HG03135 (cell line): ENCODE measurements around the gene URGCP.
"Not testable (repeated sequence)": the region's sequence is repeated elsewhere in the genome, so short reads cannot be mapped to it uniquely, and the experiment has no call there.

ENCODE experiments used
- ATAC-seq: cut with Tn5 transposase; IDR thresholded peaks from one replicate; pipeline ENCODE4 v1.9.1; 2021; ENCODE audit warnings: mild to moderate bottlenecking, moderate library complexity; ENCODE audit not compliant: unreplicated experiment

Gene URGCP

DNA sequence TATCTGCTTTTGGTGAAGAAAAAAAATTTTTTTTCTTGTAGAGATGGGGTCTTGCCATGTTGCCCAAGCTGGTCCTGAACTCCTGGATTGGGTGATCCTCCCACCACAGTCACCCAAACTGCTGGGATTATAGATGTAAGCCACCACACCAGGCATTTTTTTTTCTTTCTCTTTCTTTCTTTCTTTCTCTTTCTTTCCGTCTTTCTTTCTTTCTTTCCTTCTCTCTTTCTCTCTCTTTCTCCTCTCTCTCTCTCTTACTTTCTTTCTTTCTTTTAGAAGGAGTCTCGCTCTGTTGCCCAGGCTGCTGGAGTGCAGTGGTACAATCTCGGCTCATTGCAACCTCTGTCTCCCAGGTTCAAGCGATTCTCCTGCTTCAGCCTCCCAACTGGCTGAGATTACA is 16.3 kb upstream of the URGCP start:
- ATAC-seq: no peak

DNA sequence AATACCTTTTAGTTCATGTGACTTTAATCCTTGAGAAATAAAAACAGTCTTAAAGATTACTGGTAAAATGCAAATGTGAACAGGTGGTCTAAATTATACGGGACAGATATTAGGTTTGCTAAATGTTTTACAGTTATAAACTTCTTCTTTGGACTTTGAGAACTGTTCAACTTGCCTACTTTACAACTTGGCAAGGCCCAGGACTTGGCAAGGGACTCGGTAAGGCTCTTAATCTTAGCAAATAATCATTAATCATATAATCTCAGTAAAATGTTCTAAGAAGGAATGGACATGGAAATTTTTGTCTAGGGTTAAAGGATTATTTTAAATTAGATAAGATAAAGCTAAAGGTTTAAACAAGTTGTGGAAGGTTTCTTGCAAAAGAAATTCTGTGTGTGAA is 15.0 kb upstream of the URGCP start:
- ATAC-seq: no peak

DNA sequence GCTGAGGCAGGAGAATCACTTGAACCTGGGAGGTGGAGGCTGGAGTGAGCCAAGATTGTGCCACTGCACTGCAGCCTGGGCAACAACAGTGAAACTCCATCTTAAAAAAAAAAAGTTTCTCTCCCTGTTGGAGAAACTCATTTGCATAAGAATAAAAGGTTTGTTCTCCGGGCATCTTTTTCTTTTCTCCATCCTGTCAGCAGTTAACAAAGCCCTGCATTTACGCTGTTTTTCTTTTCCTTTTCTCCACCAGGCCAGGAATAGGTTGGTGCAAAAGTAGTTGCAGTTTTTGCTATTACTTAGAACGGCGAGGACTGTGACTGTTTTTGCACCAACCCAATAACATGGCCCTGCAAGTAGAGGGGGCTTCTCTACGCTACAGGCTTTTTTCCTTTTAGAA is 9.5 kb upstream of the URGCP start:
- ATAC-seq: no peak

DNA sequence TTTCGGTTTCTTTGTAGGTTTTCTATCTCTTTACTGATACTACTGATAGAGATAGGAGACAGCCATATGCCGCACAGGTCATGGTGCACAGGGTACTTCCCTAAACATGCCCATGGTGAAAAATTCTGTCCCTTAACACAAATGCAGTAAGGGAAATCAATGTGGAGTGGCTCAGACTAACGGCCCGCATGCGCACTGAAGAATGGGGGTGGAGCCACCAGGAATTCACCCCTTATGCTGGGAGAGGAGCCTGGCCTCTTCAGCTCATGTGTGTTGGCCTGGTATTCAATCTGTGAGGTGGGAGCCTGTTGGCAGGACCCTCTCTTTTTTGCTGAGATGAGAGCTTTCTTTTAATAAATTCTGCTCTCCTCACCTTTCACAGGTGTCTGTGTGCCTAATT is 8.4 kb upstream of the URGCP start:
- no peak for ATAC-seq

DNA sequence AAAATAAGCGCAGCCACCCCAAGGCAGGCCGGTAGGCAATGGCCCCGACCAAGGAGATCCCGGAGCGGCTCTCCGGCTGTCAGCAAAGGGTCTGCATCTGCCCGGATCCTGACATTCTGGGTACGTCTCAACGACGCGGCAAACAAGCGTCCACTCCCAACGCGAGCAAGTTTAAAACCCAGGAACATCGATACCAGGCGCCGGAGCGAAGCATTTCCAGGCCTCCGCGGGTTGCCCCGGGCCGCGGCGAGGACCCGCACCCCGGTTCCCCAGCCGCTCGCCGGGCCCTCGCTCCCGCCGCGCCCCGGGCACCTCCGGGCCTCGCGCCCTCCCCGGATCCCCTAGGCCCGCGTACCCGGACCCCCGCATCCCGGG is 453 bp downstream of the URGCP start:
- ATAC-seq: peak; percentile 24

DNA sequence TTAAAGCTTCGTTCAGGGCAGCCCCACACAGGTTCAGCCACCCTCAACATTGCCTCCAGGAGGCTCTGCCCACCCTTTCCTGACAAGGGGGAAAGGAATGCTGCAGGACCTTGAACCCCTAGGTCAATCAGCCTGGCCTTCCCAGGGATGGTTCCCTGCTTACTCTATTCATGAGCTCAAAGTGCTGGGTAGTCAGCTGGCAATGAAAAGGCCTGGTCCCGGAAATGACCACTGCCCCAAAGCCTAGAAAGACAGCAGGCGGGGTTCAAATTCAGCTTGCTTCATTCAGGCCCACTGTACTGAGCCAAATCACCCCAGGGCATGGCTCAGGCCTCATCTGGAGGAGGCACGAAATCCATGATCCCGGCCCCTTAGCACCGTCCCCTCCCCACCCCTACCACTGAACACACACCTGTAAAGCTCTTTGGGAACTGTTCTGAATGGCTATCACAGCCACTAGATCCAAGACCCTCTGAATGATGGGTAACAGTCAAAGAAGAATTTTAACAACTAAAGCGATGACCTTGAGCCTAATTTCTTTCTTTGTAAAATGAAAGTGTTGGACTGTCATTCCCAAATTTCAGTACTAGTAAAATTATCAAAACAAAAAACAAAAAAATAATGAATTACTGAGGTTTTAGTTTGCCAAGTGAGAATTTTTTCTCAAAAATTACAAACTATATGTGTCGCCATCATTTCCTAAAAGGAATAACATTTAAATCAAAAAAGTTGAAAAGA is 1.0 kb downstream of the URGCP start:
- ATAC-seq: no peak

DNA sequence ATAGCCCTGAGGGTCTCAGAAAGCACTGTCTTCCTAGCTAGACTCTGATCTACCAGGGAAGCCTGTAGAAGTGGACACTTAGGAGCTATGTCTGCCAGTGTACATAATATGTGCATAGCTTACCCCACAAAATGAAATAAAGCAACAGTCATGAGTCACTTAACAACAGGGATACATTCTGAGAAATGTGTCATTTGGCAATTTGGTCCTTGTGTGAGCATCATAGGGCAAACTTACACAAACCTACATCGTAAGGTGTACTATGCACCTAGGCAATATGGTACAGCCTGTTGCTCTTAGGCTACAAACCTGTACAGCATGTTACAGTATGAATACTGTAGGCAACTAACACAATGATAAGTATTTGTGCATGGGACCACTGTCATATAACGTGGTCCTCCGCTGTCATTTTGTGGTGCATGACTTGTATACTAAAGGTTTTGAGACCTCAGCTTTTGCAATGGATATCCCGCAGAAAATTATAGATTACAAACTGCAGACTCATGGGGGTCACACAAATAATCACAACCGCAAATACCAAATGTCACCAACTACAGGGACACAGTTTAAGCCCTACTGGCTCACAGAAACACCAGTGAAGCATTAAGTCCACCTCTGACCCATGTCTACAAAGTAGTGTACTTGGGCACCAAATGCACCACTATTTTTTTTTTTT is 1.7 kb downstream of the URGCP start:
- no peak for ATAC-seq

DNA sequence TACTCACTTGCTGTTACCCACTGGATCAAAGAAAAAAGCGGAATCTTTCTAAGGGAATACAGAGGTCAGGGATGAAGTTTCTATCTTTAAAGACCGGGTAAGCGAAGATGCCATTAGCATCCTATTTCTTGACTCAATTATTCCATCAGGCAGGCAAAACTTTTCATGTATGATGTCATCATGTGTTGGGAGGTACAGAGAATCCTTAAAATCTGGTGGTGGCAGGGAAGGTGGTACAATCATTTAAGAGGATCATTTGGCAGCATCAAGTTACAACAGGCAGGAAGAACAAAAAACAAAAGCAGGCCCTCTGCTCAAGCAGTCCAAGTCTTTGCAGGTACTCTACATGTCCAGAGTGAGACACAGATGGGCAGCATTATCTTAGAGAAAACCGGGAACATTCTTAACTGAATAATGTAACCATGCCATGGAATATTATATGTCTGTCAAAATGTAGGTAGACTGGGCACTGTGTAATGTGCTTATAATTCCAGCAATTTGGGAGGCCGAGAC is 3.8 kb downstream of the URGCP start:
- no peak for ATAC-seq

DNA sequence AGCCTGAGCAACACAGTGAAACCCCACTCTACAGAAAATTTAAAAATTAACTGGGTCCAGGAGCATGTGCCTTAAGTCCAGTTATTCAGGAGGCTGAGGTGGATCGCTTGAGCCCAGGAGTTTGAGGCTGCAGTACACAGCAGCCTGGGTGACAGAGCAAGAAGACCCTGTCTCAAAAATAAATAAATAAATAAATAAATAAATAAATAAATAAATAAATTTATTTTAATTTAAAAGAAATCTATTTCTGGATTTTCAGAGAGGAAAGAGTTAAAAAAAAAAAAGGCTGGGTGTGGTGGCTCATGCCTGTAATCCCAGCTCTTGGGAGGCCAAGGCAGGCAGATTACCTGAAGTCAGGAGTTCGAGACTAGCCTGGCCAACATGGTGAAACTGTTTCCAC is 7.8 kb downstream of the URGCP start:
- ATAC-seq: not testable (repeated sequence)

DNA sequence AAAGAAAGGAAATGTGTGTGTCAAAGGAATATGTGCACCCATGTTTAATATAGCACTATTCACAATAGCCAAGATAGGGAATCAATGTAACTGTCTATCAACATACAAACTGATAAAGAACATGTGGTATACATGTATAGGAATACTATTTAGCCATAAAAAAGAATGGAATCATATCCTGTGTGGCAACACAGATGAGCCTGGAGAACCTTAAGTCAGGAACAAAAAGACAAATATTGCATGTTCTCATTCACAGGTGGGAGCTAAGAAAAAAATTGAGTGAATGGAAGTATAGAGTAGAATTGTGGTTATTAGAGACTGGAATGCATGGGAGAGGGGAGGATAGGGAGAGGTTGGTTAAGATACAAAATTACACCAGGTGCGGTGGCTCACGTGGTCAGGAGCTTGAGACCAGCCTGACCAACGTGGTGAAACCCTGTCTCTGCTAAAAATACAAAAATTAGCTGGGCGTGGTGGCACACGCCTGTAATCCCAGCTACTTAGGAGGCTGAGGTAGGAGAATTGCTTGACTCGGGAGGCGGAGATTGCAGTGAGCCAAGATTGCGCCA is 10.5 kb downstream of the URGCP start:
- no peak for ATAC-seq

DNA sequence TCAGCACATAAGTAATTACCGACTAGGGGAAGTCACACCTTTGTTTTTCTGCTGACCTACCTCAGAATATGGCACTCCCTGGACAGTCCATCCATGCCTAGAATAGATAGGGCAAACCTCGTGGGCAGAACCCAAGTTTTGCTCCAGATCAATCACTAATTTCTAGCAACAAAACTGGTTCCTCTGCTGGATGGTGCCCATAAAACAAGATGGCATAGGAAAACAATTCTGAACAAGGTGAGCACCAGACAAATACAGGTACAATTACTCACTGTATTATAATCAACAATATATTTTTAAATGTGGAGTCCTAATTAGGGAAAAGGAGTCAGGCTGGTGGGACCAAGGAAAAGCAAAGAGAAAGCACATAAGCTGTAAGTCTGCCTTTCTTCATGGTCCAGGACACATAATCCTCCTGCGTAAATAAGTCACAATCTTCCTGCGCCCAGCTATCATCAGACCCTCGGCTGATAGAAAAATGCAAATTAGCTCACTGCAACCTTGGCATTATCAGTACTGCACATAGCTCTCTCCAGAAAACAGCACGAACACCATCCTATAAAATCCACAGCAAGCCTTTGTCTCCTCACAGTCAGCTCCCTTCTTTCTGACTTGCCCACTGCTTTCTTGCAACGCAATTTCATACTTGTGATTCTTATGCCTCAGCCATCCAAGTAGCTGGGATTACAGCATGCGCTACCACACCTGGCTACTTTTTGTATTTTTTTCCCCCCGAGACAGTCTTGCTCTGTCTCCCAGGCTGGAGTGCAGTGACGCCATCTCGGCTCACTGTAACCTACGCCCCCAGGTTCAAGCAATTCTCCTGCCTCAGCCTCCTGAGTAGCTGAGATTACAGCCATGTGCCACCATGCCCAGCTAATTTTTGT is 15.1 kb downstream of the URGCP start:
- no peak for ATAC-seq

DNA sequence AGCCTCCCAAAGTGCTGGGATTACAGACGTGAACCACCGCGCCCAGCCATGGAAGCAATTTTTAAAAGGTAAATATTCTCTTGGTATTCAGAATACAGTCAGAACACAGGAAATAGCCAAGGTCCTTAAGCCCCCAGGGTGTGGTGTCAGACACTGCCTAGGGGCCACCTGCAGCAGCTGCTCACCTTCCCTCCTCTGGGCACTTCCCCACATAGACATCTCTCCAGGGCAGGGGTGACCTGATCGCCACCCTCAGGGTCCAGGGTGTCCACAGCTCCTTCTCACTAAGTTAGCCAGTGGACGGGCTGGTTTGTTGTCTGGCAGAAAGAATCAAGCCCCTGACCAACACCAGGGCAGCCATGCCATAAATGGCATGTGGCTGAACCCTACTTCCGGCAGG is 15.9 kb downstream of the URGCP start:
- ATAC-seq: no peak

DNA sequence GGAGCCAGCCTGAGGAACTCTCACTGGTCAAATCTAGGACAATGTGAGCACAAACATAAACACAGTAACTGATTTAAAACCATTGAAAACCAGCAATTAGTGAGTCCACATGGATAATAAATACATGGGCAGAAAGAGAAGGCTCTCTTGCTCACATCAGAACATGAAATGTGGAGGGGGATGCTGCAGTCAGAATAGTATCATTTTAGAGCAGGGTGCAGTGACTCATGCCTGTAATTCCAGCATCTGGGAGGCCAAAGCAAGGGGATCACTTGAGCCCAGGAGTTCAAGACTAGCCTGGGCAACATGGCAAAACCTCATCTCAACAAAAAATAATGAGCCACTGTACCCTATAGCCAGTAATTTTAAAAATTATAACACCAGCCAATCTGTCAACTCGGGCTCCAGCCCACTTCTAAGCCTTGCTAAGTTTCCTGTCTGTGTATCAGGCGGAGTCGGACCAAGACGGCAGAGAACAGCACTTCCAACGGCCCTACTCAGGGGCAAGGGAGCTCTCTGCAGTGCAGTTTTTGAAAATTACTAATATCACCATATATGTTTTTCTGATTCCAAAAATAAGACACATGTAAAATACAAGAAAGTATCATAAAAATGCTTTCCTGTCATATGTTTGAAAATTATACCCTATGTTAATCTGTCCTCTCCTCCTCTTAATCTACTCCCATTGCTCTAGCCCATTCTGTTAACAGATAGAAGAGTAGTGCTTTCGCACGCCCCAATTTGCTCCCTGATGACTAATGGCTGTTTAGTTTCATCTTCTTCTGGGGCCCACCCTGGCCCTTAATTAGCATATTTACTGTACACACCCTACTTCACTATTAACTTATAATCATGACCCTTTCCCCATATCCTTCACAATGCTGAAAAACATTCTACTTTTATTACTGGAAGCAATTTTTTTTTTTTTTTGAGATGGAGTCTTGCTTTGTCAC is 17.1 kb downstream of the URGCP start:
- no peak for ATAC-seq

DNA sequence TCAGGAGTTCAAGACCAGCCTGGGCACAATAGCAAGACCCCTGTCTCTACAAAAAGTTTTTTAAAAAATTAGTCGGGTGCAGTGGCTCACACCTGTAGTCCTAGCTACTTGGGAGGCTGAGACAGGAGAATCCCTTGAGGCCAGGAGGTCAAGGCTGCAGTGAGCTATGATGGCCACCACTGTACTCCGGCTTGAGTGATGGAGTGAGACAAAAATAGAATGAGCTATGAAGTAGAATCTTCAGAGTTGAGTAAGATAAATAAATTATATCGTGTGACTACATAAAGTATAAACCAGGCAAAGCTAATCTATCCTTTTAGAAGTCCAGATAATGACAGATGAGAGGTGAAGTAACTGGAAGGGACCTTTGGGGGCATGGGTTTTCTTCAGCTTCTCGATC is 21.8 kb downstream of the URGCP start:
- ATAC-seq: no peak

DNA sequence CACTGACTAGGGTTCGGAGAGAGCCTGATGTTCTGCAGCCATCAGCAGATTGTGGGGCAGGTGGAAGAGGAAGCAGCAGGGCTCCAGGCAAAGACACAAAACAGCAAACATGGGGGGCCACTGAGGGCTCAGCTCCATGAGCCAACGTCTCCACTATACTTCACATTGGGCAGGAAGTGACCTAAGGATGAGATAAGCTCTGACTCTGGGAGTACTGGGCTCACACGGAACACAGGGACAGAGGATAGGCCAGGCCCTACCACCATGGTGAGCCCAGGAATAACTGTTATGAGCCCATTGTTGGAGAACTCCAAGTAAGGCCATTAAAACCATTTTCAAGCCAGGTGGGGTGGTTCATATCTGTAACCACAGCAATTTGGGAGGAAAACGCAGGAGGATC is 22.2 kb downstream of the URGCP start:
- ATAC-seq: no peak

DNA sequence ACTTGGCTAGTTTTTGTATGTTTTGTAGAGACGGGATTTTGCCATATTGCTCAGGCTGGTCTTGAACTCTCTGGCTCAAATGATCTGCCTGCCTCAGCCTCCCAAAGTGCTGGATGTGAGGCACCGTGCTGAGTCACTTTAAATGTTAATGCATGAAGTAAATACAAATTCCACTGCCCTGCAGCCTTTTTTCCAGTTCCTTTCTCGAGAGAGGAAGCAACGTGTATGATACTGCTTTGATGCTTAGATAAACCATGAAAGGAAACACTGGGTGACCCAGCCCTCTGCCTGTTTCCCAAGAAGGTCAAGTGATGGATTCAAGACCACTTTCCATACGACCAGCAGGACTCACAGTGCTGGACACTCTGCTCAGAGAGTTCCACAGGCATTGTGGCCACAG is 25.8 kb downstream of the URGCP start:
- no peak for ATAC-seq

DNA sequence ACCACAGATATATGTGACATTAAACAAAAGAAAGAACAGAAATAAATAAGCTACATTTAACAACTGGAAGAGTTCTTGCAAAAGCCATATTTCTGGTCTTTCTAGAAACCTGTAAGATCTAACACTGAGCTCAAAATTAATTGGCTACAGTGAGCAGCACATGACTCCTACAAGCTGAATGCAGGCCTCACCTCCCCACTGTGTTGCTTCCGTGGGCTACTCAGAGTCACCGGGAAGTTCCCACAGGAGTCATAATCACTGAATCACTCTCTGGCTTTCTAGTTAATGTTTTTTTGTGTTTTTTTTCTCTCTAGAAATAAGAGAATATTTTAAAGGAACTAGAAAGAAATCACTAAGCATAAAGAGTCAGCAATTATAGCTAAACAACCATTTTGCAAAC is 26.9 kb downstream of the URGCP start:
- no peak for ATAC-seq

DNA sequence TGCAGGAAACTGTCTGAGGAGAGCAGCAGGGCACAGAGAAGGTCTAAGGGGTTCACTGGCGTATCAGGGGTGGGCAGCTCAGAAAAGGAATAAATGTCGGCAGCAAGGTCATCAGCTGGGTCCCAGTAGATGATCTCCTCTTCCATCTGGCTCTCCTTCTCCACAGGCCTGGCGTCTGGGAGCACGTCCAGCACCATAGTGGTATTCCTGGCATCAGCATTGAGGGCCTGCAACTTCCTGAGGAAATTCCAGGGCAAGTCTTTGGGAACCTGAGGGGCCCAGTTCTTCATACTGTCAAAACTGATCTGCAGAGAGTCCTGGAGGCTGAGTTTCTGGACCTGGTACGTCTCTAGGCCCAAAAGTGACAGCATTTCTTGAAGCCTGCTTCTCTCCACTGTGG is 27.5 kb downstream of the URGCP start:
- no peak for ATAC-seq

DNA sequence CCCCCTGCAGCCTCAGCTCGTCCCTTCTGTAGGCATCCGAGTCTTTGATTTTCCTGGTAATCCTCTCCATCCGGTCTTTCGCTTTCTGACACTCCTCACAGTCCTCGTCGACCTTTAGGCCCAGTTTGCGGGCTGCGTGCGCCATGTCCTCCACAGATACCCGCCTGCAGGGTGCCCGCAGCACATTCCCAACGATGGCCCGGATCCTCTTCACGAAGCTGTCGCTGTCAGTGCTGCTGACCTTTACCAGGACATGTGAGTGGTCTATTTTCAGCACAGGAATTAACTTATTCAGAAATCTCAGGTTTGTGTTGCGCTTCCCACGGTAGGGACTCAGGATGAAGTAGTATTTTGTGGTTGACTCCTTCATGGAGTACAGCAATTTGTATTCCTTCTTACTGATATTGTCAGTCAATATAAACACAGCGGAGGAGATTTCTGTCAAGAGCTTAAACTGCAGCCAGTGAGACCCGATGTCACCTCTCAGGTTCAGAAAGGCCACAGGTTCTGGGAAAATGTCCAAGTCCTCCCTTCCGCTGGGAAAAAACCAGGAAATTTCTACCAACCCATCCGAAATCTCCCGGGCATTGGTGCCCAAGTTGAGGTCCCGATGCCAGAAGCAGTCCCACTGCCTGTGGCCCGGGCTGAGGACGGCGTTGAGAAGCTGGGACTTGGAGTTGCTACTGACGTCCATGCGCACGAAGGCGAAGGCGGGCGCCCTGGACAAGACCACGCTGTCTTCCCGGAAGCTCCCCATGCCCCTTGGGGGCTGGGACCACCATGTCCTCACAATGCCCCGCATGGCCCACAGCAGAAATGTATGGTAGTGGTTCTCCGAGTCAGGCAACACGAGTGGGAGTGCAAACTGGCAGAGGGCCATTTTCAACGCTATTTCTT is 28.2 kb downstream of the URGCP start:
- ATAC-seq: no peak
